OCI-LY3 (cell line): ENCODE results near the gene ZCCHC24.

Source experiments
- EZH2phosphoT487 ChIP-seq: fragments of 200-600 bp; shearing (Covaris generic); IDR thresholded peaks from 2 replicates; pipeline ENCODE4 v1.6.1; 2018; ENCODE audit warnings: antibody characterized with exemption, mixed run types, low read depth
- TF ChIP-seq, protein P1 (sequence below): fragments of 200-600, 300-600 bp; sonication (generic); IDR thresholded peaks from 2 replicates; pipeline ENCODE4 v1.5.1; 2014; ENCODE audit warnings: antibody characterized with exemption, low read length, low read depth

- TF ChIP-seq, protein P1, sequence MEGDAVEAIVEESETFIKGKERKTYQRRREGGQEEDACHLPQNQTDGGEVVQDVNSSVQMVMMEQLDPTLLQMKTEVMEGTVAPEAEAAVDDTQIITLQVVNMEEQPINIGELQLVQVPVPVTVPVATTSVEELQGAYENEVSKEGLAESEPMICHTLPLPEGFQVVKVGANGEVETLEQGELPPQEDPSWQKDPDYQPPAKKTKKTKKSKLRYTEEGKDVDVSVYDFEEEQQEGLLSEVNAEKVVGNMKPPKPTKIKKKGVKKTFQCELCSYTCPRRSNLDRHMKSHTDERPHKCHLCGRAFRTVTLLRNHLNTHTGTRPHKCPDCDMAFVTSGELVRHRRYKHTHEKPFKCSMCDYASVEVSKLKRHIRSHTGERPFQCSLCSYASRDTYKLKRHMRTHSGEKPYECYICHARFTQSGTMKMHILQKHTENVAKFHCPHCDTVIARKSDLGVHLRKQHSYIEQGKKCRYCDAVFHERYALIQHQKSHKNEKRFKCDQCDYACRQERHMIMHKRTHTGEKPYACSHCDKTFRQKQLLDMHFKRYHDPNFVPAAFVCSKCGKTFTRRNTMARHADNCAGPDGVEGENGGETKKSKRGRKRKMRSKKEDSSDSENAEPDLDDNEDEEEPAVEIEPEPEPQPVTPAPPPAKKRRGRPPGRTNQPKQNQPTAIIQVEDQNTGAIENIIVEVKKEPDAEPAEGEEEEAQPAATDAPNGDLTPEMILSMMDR, result no peak
- TF ChIP-seq EZH2phosphoT487, result no peak
Measured at GRCh38 chr10:79492256-79492655, 46.8 kb upstream of the ZCCHC24 start.
